ENCODE data around the gene CLDND1.

GRCh38 chr3:98552232-98553020 is 29.7 kb upstream of the CLDND1 start:
- no peak for TF ChIP-seq EZH2phosphoT487 (IDR thresholded peaks at IDR 0.05; ENCODE audit: unreplicated experiment)
- TF ChIP-seq EZH2 (IDR thresholded peaks at IDR 0.05; ENCODE audit: low read depth, unreplicated experiment): no peak

All from GM23338 (cell line).